K562 (cell line): Measurements from ENCODE around the gene PAH. TPM values are rescaled to one million over a fixed set of nuclear protein-coding genes. Genes with fewer than 3 reads are reported as not detected.

Experiments used
- CBFB ChIP-seq: sonication (generic); formaldehyde crosslinking; IDR thresholded peaks from 2 replicates; pipeline ENCODE4 v1.4.0; 2020; ENCODE audit warnings: mild to moderate bottlenecking, missing genetic modification reagents
- CHD1 ChIP-seq: fragments of 200-600 bp; sonication (generic); IDR thresholded peaks from one replicate; pipeline ENCODE4 v1.6.1; 2012; ENCODE audit warnings: mild to moderate bottlenecking, moderate library complexity, low read length, inconsistent platforms
- DNMT1 ChIP-seq: fragments of 450-650 bp; IDR thresholded peaks from 2 replicates; pipeline ENCODE4 v1.6.1; 2016; ENCODE audit warnings: antibody characterized with exemption, mild to moderate bottlenecking
- E2F3 ChIP-seq: fragments of 250-450 bp; sonication (Bioruptor Pico); IDR thresholded peaks from 2 replicates; pipeline ENCODE4 v1.4.0; 2020; ENCODE audit warnings: mild to moderate bottlenecking
- HCFC1 ChIP-seq: IDR thresholded peaks from 2 replicates; pipeline ENCODE4 v1.6.1; 2012; ENCODE audit warnings: low read depth, low read length, improper control_type of control experiment
- HMG20B ChIP-seq: fragments of 250-450 bp; sonication (Bioruptor Pico); IDR thresholded peaks from 2 replicates; pipeline ENCODE4 v1.5.0; 2021; ENCODE audit warnings: mild to moderate bottlenecking
- MEF2A ChIP-seq: IDR thresholded peaks from 2 replicates; pipeline ENCODE4 v1.6.1; 2011; ENCODE audit warnings: low read depth, mild to moderate bottlenecking, low read length, moderate library complexity; ENCODE audit not compliant: control insufficient read depth
- MXI1 ChIP-seq: IDR thresholded peaks from 2 replicates; pipeline ENCODE4 v1.6.1; 2011; ENCODE audit warnings: low read depth, mild to moderate bottlenecking, improper control_type of control experiment, low read length
- RBM34 ChIP-seq: fragments of 200-400 bp; formaldehyde crosslinking; IDR thresholded peaks from 2 replicates; pipeline ENCODE4 v1.6.1; 2018; ENCODE audit warnings: low read length, borderline replicate concordance; ENCODE audit not compliant: insufficient read depth
- SLC30A9 ChIP-seq: fragments of 250-450 bp; sonication (Bioruptor Pico); IDR thresholded peaks from 2 replicates; pipeline ENCODE4 v1.8.0; 2022; ENCODE audit warnings: mild to moderate bottlenecking, moderate library complexity
- TCFL5 ChIP-seq: fragments of 250-450 bp; sonication (Bioruptor Pico); conservative IDR thresholded peaks from 2 replicates; pipeline ENCODE4 v1.6.1; 2021; ENCODE audit warnings: mild to moderate bottlenecking, moderate library complexity, matching md5 sums
- ZNF175 ChIP-seq: fragments of 200-800 bp; sonication (Bioruptor generic); IDR thresholded peaks from 2 replicates; pipeline ENCODE4 v1.6.1; 2016; ENCODE audit warnings: low read depth, mild to moderate bottlenecking, missing genetic modification characterization, missing compliant biosample characterization
- ZNF41 ChIP-seq: fragments of 250-450 bp; sonication (Bioruptor Pico); conservative IDR thresholded peaks from 2 replicates; pipeline ENCODE4 v1.4.0; 2020; ENCODE audit warnings: mild to moderate bottlenecking
- ZNF431 ChIP-seq: sonication (generic); formaldehyde crosslinking; IDR thresholded peaks from 2 replicates; pipeline ENCODE4 v1.8.0; 2022; ENCODE audit warnings: mild to moderate bottlenecking, missing genetic modification reagents
- polyA plus RNA-seq, 8 experiments: library from polyadenylated mRNA; depleted of rRNA in 4 of 8; stranded (reverse) in 5 of 8; unstranded in 3 of 8; fragments of >200 nt; fragmentation: Nextera tagmentation in 2 of 8; fragmentation: Illumina TruSeq in 1 of 8; extraction: Ambion mirVana in 2 of 8; extraction: Trizol in 1 of 8; gene quantifications; 2 replicates each; pipeline versions ENCODE4 v1.2.1 to v1.2.3, GENCODE V29; 2011 to 2014; ENCODE audit warnings: inconsistent platforms in 1 of 8, missing spikeins in 1 of 8
- total RNA-seq, 7 experiments: library from RNA; depleted of rRNA in 6 of 7; stranded (reverse); fragments of >200 nt in 6 of 7; fragmentation: Illumina TruSeq in 2 of 7; extraction: Trizol in 2 of 7; gene quantifications; 2 replicates each; pipeline versions ENCODE4 v1.2.1 to v1.2.3, GENCODE V29; 2011 to 2021; ENCODE audit warnings: low replicate concordance in 1 of 7
- TF ChIP-seq, protein P1 (sequence below): IDR thresholded peaks from 2 replicates; pipeline ENCODE4 v1.6.1; 2014; ENCODE audit warnings: antibody characterized with exemption
- TF ChIP-seq, protein P2 (sequence below), 3 experiments: IDR thresholded peaks in 2 of 3; conservative IDR thresholded peaks in 1 of 3; 2 replicates each; pipeline ENCODE4 v1.5.1; 2011 to 2012; ENCODE audit warnings: low read length in 3 of 3, mild to moderate bottlenecking in 3 of 3, control low read depth in 2 of 3, improper control_type of control experiment in 1 of 3, inconsistent platforms in 1 of 3, low read depth in 1 of 3, mixed read lengths in 1 of 3, moderate library complexity in 1 of 3; ENCODE audit not compliant: insufficient read depth in 2 of 3
- TF ChIP-seq, protein P3 (sequence below): fragments of 450-650 bp; formaldehyde crosslinking; IDR thresholded peaks from 2 replicates; pipeline ENCODE4 v1.4.0; 2020; ENCODE audit warnings: mild to moderate bottlenecking, moderate library complexity
- TF ChIP-seq, protein P4 (sequence below): fragments of 250-450 bp; sonication (Bioruptor Pico); IDR thresholded peaks from 2 replicates; pipeline ENCODE4 v1.5.0; 2020; ENCODE audit warnings: mild to moderate bottlenecking
- TF ChIP-seq, protein P5 (sequence below): fragments of 450-650 bp; formaldehyde crosslinking; conservative IDR thresholded peaks from 2 replicates; pipeline ENCODE4 v1.4.0; 2022; ENCODE audit warnings: mild to moderate bottlenecking, missing genetic modification characterization

The PAH gene
- total and polyA plus RNA-seq, 9 of the 15 experiments (the other 6 are each of a cell fraction or from before 2014, with no cell fraction given): 0.13 to 0.75 (median 0.69) TPM; not detected in 6

DNA sequence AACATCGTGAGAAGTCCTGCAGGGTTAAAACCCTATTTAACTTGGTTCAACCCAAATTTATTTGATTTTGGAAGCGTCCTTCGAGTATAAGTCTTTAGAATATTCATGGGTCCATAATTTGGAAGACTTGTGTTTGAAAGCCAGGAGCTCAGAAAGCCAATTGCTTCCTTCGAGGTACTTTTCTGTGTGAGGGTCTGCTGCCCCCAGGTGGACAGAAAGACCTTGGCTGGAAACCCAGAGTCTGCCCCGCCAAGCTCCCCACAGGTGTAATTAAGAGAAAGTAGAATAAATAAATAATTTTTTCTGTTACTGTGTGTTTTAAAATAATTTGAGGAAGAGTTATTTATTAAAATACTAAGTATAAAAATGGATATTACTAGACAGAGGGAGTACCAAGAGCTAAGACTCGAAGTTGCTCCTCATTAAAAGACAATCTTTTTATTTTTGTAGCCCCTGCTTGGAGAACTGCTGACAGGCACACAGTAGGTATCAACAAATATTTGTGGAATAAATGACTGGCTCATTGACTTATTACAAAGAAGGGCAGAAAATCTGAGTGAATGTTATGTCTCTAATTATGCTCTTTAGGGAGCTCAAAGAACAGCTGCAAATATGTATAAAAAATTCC is 105.8 kb downstream of the PAH start (continued):
- TF ChIP-seq CHD1 (no peak), ZNF175 (CRISPR knock-in tag) (no peak), TCFL5 (no peak), CBFB (CRISPR knock-in tag) (no peak), ZNF431 (CRISPR knock-in tag) (no peak), HCFC1 (no peak), SLC30A9 (CRISPR knock-in tag) (no peak), ZNF41 (CRISPR knock-in tag) (no peak), HMG20B (CRISPR knock-in tag) (no peak), MEF2A (no peak), E2F3 (CRISPR knock-in tag) (no peak), RBM34 (no peak), MXI1 (no peak), DNMT1 (no peak)
- TF ChIP-seq, protein P1, sequence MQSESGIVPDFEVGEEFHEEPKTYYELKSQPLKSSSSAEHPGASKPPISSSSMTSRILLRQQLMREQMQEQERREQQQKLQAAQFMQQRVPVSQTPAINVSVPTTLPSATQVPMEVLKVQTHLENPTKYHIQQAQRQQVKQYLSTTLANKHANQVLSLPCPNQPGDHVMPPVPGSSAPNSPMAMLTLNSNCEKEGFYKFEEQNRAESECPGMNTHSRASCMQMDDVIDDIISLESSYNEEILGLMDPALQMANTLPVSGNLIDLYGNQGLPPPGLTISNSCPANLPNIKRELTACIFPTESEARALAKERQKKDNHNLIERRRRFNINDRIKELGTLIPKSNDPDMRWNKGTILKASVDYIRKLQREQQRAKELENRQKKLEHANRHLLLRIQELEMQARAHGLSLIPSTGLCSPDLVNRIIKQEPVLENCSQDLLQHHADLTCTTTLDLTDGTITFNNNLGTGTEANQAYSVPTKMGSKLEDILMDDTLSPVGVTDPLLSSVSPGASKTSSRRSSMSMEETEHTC: no peak
- TF ChIP-seq, protein P2, sequence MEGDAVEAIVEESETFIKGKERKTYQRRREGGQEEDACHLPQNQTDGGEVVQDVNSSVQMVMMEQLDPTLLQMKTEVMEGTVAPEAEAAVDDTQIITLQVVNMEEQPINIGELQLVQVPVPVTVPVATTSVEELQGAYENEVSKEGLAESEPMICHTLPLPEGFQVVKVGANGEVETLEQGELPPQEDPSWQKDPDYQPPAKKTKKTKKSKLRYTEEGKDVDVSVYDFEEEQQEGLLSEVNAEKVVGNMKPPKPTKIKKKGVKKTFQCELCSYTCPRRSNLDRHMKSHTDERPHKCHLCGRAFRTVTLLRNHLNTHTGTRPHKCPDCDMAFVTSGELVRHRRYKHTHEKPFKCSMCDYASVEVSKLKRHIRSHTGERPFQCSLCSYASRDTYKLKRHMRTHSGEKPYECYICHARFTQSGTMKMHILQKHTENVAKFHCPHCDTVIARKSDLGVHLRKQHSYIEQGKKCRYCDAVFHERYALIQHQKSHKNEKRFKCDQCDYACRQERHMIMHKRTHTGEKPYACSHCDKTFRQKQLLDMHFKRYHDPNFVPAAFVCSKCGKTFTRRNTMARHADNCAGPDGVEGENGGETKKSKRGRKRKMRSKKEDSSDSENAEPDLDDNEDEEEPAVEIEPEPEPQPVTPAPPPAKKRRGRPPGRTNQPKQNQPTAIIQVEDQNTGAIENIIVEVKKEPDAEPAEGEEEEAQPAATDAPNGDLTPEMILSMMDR (IDR thresholded peaks at IDR 0.05 in 2 of 3, conservative IDR thresholded peaks at IDR 0.05 in 1 of 3; ENCODE audit: insufficient read depth in 2 of 3, low read depth in 1 of 3, low read length in 3 of 3): peak; percentile 65 to 73 (median 72)
- TF ChIP-seq, protein P3, sequence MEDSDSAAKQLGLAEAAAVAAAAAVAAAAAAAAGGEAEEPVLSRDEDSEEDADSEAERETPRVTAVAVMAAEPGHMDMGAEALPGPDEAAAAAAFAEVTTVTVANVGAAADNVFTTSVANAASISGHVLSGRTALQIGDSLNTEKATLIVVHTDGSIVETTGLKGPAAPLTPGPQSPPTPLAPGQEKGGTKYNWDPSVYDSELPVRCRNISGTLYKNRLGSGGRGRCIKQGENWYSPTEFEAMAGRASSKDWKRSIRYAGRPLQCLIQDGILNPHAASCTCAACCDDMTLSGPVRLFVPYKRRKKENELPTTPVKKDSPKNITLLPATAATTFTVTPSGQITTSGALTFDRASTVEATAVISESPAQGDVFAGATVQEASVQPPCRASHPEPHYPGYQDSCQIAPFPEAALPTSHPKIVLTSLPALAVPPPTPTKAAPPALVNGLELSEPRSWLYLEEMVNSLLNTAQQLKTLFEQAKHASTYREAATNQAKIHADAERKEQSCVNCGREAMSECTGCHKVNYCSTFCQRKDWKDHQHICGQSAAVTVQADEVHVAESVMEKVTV (CRISPR knock-in tag): peak; percentile 45; the same call in 1 of the 2 replicates
- TF ChIP-seq, protein P4, sequence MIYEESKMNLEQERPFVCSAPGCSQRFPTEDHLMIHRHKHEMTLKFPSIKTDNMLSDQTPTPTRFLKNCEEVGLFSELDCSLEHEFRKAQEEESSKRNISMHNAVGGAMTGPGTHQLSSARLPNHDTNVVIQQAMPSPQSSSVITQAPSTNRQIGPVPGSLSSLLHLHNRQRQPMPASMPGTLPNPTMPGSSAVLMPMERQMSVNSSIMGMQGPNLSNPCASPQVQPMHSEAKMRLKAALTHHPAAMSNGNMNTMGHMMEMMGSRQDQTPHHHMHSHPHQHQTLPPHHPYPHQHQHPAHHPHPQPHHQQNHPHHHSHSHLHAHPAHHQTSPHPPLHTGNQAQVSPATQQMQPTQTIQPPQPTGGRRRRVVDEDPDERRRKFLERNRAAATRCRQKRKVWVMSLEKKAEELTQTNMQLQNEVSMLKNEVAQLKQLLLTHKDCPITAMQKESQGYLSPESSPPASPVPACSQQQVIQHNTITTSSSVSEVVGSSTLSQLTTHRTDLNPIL (CRISPR knock-in tag): no peak
- TF ChIP-seq, protein P5, sequence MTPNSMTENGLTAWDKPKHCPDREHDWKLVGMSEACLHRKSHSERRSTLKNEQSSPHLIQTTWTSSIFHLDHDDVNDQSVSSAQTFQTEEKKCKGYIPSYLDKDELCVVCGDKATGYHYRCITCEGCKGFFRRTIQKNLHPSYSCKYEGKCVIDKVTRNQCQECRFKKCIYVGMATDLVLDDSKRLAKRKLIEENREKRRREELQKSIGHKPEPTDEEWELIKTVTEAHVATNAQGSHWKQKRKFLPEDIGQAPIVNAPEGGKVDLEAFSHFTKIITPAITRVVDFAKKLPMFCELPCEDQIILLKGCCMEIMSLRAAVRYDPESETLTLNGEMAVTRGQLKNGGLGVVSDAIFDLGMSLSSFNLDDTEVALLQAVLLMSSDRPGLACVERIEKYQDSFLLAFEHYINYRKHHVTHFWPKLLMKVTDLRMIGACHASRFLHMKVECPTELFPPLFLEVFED (CRISPR knock-in tag): no peak
